OCI-LY7 (cell line): ENCODE data around the gene CDKL1.

Experiments
- CTCF ChIP-seq: fragments of 200-600 bp; sonication (generic); conservative IDR thresholded peaks from 2 replicates; pipeline ENCODE4 v1.5.1; 2014; ENCODE audit warnings: mild to moderate bottlenecking, antibody characterized with exemption, low read length, moderate library complexity, mixed read lengths
- EZH2phosphoT487 ChIP-seq: fragments of 200-600 bp; sonication (generic); IDR thresholded peaks from 2 replicates; pipeline ENCODE4 v1.6.1; 2018; ENCODE audit warnings: low read depth, borderline replicate concordance, mild to moderate bottlenecking, mixed run types, antibody characterized with exemption, low read length, moderate library complexity, mixed read lengths

GRCh38 chr14:50421499-50421898 lies 24.8 kb upstream of the CDKL1 start:
- TF ChIP-seq CTCF = no peak
- TF ChIP-seq EZH2phosphoT487 = no peak
